Psoas muscle (tissue), 8 donors: ENCODE data around the gene IPO9. TPM values are rescaled to one million over a fixed set of nuclear protein-coding genes. Genes with fewer than 3 reads are reported as not detected.

Experiments
- ATAC-seq, 4 donors: fragments of 200-7000 bp; cut with Tn5 transposase; one replicate each; pipeline ENCODE4 v1.9.1; 2020; ENCODE audit warnings: moderate library complexity in 3 of 4, mild to moderate bottlenecking in 2 of 4
- DNase-seq, 2 donors: peaks; one replicate each; pipeline ENCODE4 v3.0.0-alpha.2; 2020
- H3K27ac ChIP-seq: fragments of 200-600 bp; one replicate; pipeline ENCODE4 v1.8.0; 2022
- H3K27me3 ChIP-seq, 3 donors: fragments of 200-600 bp in 1 of 3; one replicate each; pipeline versions ENCODE4 v1.6.1 to v1.8.0; 2013 to 2022; ENCODE audit warnings: low read length in 2 of 3, mild to moderate bottlenecking in 2 of 3, moderate library complexity in 1 of 3; ENCODE audit not compliant: insufficient read depth in 3 of 3
- H3K36me3 ChIP-seq, 2 donors: fragments of 200-600 bp in 1 of 2; one replicate each; pipeline versions ENCODE4 v1.6.1 to v1.8.0; 2013 to 2022; ENCODE audit warnings: low read depth in 1 of 2, mild to moderate bottlenecking in 1 of 2, moderate library complexity in 1 of 2; ENCODE audit not compliant: insufficient read depth in 1 of 2
- H3K4me1 ChIP-seq: fragments of 200-600 bp; one replicate; pipeline ENCODE4 v1.8.0; 2022
- H3K4me3 ChIP-seq: fragments of 200-600 bp; one replicate; pipeline ENCODE4 v1.8.0; 2022; ENCODE audit warnings: mild to moderate bottlenecking
- H3K9me3 ChIP-seq: fragments of 200-600 bp; one replicate; pipeline ENCODE4 v1.8.0; 2022
- CTCF ChIP-seq: fragments of 200-600 bp; IDR thresholded peaks from one replicate; pipeline ENCODE4 v1.8.0; 2022; ENCODE audit warnings: antibody characterized with exemption
- WGBS, 3 donors: extraction: QIAGEN DNeasy Blood & Tissue Kit; methylation state at CpG; one replicate each; pipeline versions ENCODE4 v1.1.6 to v1.1.7; 2013; 5-methylcytosine and 5-hydroxymethylcytosine counted together
- intact Hi-C, 2 donors: fragments of 100-400 bp; cut with DNase I; formaldehyde crosslinking; loops; one replicate each; pipeline versions ENCODE4 v1.11.0 to v1.14.2; 2022
- polyA plus RNA-seq, 3 donors: library from polyadenylated mRNA; stranded (reverse); fragments of 200-250 nt; gene quantifications; one replicate each; pipeline ENCODE4 v1.2.3, GENCODE V29; 2013
- total RNA-seq, 4 donors: library from RNA; stranded (reverse); fragmentation: NEBNext Ultra II Directional in 2 of 4; extraction: Animal tissue kit (Norgen Biotek cat#: 25700) in 2 of 4; gene quantifications; one replicate each; pipeline versions ENCODE4 v1.2.1 to v1.2.4, GENCODE V29; 2021 to 2023
- donor health status: healthy with polysubstance abuse.
- donor health status: DM: no; HTN: no; CAD: no; lungs with moderate emphysema.
- donor health status: Bipolar disorder and iron deficiency.
- donor health status: healthy.
- donor health status: DM: yes; HTN: yes; CAD: no.
- donor health status: DM: no; HTN: no; CAD: no.
- donor health status: DM: no; HTN: no; CAD: no.
- donor health status: DM: yes; HTN: yes; CAD: no.

Gene IPO9
- total and polyA plus RNA-seq, 7 donors = 6.6 to 26.9 (median 20.1) TPM

DNA sequence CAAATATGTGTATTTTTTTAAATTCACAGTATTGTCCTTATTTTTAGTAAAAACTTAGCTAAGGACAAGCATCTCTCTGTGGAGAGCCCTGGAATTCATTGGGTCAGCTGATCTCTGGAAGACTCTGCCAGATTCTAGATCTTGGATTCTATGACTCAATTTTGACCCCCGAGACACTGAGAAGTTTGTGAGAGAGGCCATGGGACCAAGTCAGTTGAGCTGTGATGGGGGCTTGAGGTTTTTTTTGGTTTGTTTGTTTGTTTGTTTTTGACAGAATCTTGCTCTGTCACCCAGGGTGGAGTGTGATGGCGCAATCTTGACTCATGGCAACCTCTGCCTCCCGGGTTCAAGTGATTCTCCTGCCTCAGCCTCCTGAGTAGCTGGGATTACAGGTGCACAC lies 73.2 kb downstream of the IPO9 start:
- Histone ChIP-seq H3K27me3 (no peaks in the 10 kb centered on the region), H3K27ac (peak overlapping the region; percentile 75), H3K36me3 (peaks cover 0 to 22% of the 10 kb centered on the region in 2 donors), H3K4me3 (no peak overlapping the region), H3K4me1 (peaks cover 34% of the 10 kb centered on the region), H3K9me3 (no peaks in the 10 kb centered on the region)
- intact Hi-C loops = no loop called here
- ATAC-seq (no peak), DNase-seq (no peak)
- 67 to 86% (median 71%) methylated on average over 3 of the region's 3 CpGs for WGBS, 3 donors
- no peak for TF ChIP-seq CTCF

DNA sequence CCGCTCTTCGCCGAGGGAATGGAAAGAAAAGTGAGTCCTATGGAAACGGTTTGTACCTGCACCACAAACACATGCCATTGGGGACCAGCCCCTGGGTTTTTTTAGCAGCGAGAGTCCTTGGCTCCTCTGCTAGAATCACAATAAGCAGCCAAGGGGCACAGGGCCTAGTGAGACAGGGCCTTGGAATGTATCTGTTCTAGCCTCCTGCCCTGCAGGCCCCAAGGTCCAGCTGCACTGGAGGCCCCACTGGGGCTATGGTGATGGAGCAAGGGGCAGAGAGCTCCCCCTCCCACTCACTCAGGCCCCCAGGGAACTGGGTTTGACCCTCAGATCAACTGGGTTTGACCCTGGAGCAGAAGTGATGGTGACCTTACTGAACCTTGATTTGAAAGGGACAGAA lies 74.2 kb downstream of the IPO9 start:
- intact Hi-C loops = no loop called here
- peaks cover 41% of the 10 kb centered on the region for H3K4me1 ChIP-seq
- ATAC-seq (peak; percentile 48 to 85 (median 70)), DNase-seq (peak; percentile 46 to 77)
- 24 to 61% (median 35%) methylated on average over 5 of the region's 5 CpGs for WGBS, 3 donors
- H3K9me3 ChIP-seq = no peaks in the 10 kb centered on the region
- H3K36me3 ChIP-seq = peaks cover 0 to 13% of the 10 kb centered on the region in 2 donors
- TF ChIP-seq CTCF = no peak
- H3K4me3 ChIP-seq = no peak overlapping the region
- H3K27me3 ChIP-seq = no peaks in the 10 kb centered on the region
- peak overlapping the region; percentile 75 for H3K27ac ChIP-seq

- Histone ChIP-seq H3K27me3 (no peaks in the 10 kb centered on the region), H3K36me3 (peaks cover 0 to 8% of the 10 kb centered on the region in 2 donors), H3K4me3 (no peak overlapping the region), H3K27ac (peak overlapping the region; percentile 75), H3K4me1 (peaks cover 47% of the 10 kb centered on the region), H3K9me3 (no peaks in the 10 kb centered on the region)
- intact Hi-C loops = no loop called here
- ATAC-seq (peak in 1 of 4 donors; percentile 22), DNase-seq (no peak)
- 18 to 29% (median 21%) methylated on average over 6 of the region's 6 CpGs for whole genome bisulfite sequencing, 3 donors
- TF ChIP-seq CTCF = no peak
Measured at GRCh38 chr1:201904579-201904978, 75.6 kb downstream of the IPO9 start.

DNA sequence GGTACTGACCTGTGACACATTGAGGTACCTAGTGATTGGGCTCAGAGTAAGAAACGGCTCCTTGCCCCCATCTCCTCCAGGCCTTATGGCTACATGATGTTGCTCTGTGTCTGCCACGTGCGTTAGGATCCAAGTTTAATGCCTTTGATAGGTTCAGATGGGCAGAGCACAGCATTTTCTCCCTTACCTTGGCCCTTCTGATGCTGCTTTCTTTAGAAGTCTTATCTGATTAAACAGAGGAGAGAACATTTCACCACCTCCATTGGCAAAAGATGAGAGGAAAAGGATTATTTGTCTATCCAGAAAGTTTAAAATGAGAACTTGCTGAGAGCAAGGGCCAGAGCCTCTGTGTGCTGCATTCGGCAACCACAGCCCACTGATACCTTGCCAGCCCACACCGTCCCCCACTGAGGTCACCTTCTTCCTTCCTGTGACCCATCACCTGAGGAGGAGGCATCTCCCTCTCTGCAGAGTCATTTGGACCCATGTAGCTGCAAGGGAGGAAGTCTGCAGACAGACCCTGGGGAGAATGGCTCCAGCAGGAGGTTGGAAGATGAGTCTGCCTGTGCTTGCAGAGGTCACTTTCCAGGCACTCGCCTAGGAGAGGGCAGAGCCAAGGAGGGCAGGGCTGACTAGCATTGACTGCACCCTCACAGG lies 76.4 kb downstream of the IPO9 start:
- Histone ChIP-seq H3K4me1 (peaks cover 47% of the 10 kb centered on the region), H3K4me3 (no peak overlapping the region), H3K36me3 (peaks cover 0 to 5% of the 10 kb centered on the region in 2 donors), H3K27ac (peak overlapping the region; percentile 75), H3K9me3 (no peaks in the 10 kb centered on the region), H3K27me3 (no peaks in the 10 kb centered on the region)
- intact Hi-C loops = no loop called here
- DNase-seq = no peak
- peak in 3 of 4 donors; percentile 17 to 25 (median 24) for ATAC-seq
- 28 to 57% (median 33%) methylated on average over 6 of the region's 6 CpGs for WGBS, 3 donors
- TF ChIP-seq CTCF = no peak

DNA sequence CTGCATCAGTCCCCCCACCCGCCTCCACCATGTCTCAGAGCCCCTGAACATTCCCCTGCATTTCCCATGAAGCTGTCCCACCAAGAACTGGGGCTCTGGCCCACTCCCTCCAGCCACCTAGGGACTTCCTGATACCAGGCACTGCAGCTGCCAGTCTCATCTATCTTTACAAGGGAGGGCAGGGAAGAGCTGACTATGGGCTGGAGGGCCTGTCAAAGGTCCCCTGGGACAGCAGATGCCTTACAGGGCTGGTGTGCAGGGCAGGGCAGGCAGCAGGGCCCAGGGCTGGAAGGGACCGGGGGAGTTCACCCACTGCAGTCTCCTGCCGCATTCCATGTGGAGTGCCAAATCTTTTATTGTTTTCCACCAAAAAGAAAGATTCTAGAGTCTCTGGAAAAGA lies 77.4 kb downstream of the IPO9 start:
- 50 to 73% (median 65%) methylated on average over 3 of the region's 3 CpGs for WGBS, 3 donors
- Histone ChIP-seq H3K27ac (peak overlapping the region; percentile 75), H3K27me3 (no peaks in the 10 kb centered on the region), H3K4me3 (no peak overlapping the region), H3K4me1 (peaks cover 47% of the 10 kb centered on the region), H3K9me3 (no peaks in the 10 kb centered on the region), H3K36me3 (no peaks in the 10 kb centered on the region)
- DNase-seq = peak in 1 of 2 donors; percentile 45
- peak; percentile 42 to 54 (median 45) for ATAC-seq
- intact Hi-C loops = no loop called here
- TF ChIP-seq CTCF = no peak
